Sigmoid colon (tissue), 4 donors: Measurements from ENCODE around the gene CNOT10.

Source experiments
- CTCF ChIP-seq, 4 experiments: fragments of 450-650 bp in 3 of 4; fragments of 200-600 bp in 1 of 4; IDR thresholded peaks; one replicate each; pipeline ENCODE4 v1.5.1; 2016 to 2019; ENCODE audit warnings: antibody characterized with exemption in 4 of 4, mild to moderate bottlenecking in 3 of 4, moderate library complexity in 2 of 4
- EP300 ChIP-seq, 4 donors: sonication (generic); formaldehyde crosslinking; IDR thresholded peaks; one replicate each; pipeline ENCODE4 v1.6.1; 2017; ENCODE audit warnings: antibody characterized with exemption in 4 of 4
- POLR2A ChIP-seq, 2 donors: fragments of 450-650 bp; IDR thresholded peaks; one replicate each; pipeline ENCODE4 v1.6.1; 2016; ENCODE audit warnings: antibody characterized with exemption in 2 of 2, mild to moderate bottlenecking in 2 of 2, moderate library complexity in 2 of 2
- POLR2AphosphoS5 ChIP-seq, 4 donors: sonication (generic); formaldehyde crosslinking; IDR thresholded peaks; one replicate each; pipeline ENCODE4 v1.6.1; 2017; ENCODE audit warnings: antibody characterized with exemption in 4 of 4

- TF ChIP-seq CTCF (IDR thresholded peaks at IDR 0.05): no peak
- TF ChIP-seq POLR2A (IDR thresholded peaks at IDR 0.05): no peak
- no peak for TF ChIP-seq POLR2AphosphoS5 (IDR thresholded peaks at IDR 0.05)
- no peak for TF ChIP-seq EP300 (IDR thresholded peaks at IDR 0.05)
Measured at GRCh38 chr3:32705232-32705631, 20.2 kb downstream of the CNOT10 start.
